ENCODE data around the gene KMT2C.

The KMT2C gene

DNA sequence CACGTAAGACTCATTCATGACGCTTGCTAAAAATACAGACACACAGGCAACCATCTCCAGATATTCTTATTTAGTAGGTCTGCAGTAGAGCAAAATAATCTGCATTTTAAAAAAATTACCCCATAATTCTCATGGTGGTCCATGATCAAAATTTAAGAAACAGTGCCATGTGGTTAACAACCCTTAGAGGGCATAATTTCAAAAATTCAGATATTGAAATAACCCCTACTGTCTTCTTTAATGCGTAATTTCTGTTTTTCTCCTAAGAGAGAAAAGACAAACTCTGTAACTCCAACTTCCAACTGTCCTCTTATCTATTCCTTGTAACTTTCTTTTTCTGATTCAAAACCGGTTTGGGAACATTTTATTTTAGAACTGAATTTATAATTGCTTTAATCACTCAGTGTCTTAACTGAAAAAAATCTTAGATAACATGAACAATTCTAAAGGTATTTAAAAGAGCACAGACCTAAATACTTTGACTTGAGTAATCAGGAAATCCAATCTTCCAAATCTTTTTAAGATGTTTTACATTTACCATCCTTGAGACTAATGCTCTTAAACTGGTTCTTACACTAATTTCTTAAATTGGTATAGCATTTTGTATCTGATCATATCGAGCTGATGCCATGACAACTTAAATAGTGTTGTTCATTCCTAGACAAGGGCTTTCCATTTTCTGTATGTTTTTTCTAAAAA is 262.3 kb downstream of the KMT2C start:
- no peak overlapping the region for H3K4me3 ChIP-seq (ENCODE audit: low read depth, low read length)
- TF ChIP-seq, protein P1, sequence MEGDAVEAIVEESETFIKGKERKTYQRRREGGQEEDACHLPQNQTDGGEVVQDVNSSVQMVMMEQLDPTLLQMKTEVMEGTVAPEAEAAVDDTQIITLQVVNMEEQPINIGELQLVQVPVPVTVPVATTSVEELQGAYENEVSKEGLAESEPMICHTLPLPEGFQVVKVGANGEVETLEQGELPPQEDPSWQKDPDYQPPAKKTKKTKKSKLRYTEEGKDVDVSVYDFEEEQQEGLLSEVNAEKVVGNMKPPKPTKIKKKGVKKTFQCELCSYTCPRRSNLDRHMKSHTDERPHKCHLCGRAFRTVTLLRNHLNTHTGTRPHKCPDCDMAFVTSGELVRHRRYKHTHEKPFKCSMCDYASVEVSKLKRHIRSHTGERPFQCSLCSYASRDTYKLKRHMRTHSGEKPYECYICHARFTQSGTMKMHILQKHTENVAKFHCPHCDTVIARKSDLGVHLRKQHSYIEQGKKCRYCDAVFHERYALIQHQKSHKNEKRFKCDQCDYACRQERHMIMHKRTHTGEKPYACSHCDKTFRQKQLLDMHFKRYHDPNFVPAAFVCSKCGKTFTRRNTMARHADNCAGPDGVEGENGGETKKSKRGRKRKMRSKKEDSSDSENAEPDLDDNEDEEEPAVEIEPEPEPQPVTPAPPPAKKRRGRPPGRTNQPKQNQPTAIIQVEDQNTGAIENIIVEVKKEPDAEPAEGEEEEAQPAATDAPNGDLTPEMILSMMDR (IDR thresholded peaks at IDR 0.05; ENCODE audit: low read depth, low read length): no peak

DNA sequence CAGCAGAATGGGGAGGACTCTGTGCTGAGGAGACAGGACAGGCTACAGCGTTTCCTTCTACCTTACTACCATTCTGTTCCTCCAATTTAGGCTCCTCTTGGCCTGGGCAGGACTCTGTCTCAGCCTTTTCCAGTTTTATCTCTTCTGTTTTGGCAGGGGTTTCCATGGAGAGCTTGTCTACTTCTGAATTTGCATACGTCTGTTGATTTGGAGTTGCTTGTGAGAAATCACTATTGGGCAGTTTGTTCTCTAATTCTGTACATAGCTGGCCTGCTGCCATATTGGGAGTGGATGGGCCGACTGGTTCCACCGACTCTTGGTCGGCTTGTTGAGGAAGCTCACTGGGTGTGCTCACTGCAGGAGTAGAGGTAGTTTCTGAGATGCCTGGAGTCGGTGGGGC is 273.5 kb downstream of the KMT2C start:
- TF ChIP-seq, protein P1 (IDR thresholded peaks at IDR 0.05; ENCODE audit: low read depth, low read length): no peak
- H3K4me3 ChIP-seq (ENCODE audit: low read depth, low read length): no peak overlapping the region

DNA sequence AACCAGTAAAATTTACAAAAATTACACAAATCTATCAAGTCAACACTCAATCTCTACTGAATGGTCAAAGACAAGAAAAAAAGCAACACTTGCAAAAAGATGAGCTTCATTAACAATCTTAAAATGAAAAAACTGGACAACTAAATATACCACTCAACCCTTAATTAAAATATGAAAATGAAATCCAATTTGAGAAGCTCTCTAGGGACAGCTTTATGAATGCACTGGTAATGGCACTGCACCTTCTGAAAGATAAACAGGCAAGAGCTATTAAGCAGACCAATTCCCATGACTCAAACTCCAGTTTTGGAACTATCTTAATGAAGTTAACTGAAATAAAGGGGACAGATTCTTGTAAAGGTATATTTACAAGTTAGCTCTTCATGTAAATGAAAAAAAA is 274.6 kb downstream of the KMT2C start:
- TF ChIP-seq, protein P1 (IDR thresholded peaks at IDR 0.05; ENCODE audit: low read depth, low read length): no peak
- no peak overlapping the region for H3K4me3 ChIP-seq (ENCODE audit: low read depth, low read length)

DNA sequence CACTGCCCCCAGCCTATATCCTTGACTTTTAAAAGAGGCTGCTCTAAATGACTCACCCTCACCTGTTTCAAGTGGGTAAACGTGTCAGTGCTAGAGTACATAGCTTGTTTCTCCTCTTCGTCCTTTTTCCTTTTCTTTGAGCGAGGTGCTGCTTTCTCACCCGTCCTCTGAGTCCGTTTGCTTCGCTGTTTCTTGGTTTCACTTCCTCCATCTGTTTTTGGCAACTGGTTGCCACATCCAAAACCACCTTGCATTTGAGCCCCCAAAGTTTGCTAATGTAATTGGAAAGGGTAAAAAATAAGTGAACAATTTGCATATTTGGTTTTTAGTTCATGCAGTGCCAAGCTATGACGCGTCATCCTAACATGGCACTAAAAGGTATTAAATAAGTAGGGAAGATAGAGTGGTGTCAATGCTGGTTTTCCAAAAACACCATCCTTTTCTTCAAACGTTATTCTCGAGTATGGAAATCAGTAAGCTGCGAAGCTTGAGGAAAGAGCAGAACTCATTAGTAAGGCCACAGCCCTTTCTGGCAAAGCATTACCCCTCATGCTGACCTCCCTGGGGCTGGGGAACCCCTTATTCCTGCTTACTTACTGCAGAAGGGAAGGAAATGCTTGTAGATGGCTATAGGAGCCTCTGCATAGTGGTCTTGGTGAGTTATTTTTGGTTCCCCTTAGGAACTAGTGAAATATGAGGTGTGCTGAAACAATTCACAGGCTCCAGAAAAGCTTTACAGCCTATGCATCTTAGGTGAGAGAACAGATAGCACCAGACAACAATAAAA is 276.8 kb downstream of the KMT2C start:
- TF ChIP-seq, protein P1 (IDR thresholded peaks at IDR 0.05; ENCODE audit: low read depth, low read length): no peak
- H3K4me3 ChIP-seq (ENCODE audit: low read depth, low read length): no peak overlapping the region

DNA sequence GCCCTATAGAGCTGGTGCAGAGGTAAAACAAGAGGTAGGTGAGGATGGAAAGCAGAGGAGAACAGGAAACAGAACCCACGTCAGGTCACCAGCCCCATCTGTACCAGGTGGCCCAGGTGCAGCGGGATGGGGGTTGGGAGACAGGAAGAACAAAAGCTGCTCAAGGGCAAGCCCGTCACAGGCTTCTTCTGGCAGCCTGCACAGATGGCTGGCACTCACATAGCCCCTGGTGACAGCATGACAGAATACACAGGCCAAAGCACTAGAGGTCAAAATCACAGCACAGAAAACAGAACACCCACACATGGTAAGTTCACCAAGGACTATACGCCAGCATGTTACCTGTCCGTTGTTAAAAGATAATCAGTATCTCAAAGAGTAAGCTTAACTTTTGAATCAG is 283.5 kb downstream of the KMT2C start:
- TF ChIP-seq, protein P1 (IDR thresholded peaks at IDR 0.05; ENCODE audit: low read depth, low read length): no peak

DNA sequence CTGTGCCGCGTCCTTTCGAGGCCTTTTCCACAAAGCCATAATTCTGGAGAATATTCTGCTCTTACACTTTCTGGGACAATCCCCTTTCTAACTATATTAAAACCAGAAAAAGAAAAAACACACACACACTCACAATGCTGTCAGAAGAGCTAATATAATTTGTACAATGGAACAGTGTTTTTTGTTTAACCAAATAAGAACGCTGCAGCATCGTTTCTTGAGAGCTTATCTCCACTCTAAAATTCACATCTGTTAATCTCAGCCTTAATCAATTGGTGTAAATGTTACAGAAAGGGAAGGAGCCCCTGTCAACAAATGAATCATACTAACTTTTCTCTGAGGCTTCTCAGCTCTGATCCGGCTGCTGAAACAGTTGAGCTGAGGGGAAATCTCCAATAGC is 286.4 kb downstream of the KMT2C start:
- no peak overlapping the region for H3K4me3 ChIP-seq (ENCODE audit: low read depth, low read length)
- TF ChIP-seq, protein P1 (IDR thresholded peaks at IDR 0.05; ENCODE audit: low read depth, low read length): no peak

More for the DNA sequence above, 283.5 kb downstream of the KMT2C start:
- H3K4me3 ChIP-seq (ENCODE audit: low read depth, low read length): no peak overlapping the region

DNA sequence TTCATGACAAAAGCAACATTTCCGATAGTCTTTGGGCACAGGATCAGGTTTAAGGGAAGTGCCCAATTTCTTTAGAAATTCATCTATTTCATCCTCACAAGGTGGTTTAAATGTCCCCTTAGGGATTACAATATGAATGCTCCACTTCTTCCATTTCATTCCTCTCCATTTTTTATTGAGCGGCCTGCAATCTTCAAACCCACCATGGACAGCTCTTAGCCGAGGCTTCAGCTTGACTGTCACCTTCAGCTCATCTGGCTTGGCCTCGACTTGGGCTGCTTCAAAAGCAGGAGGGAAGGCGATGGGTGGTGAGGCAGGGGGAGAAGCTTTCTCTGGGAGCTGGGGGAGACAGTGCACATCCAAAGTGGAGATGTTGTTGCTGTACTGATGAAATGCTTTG is 287.1 kb downstream of the KMT2C start:
- TF ChIP-seq, protein P1 (IDR thresholded peaks at IDR 0.05; ENCODE audit: low read depth, low read length): no peak
- no peak overlapping the region for H3K4me3 ChIP-seq (ENCODE audit: low read depth, low read length)
